Thyroid gland (tissue), 4 donors: ENCODE data around the gene SLC12A4. TPM values are rescaled to one million over a fixed set of nuclear protein-coding genes. Genes with fewer than 3 reads are reported as not detected.

Experiments used
- DNase-seq, 2 donors: peaks; one replicate each; pipeline ENCODE4 v3.0.0-alpha.2; 2019
- H3K27ac ChIP-seq, 3 donors: fragments of 200-600 bp; sonication (generic); 1 replicate in 2 of 3; 2 replicates in 1 of 3; pipeline ENCODE4 v1.5.1; 2016 to 2019; ENCODE audit warnings: mild to moderate bottlenecking in 1 of 3, moderate library complexity in 1 of 3
- H3K27me3 ChIP-seq: fragments of 200-600 bp; sonication (generic); one replicate; pipeline ENCODE4 v1.5.1; 2019
- H3K36me3 ChIP-seq, 2 donors: fragments of 200-600 bp; sonication (generic); one replicate each; pipeline ENCODE4 v1.5.1; 2016 to 2019
- H3K4me1 ChIP-seq, 2 donors: fragments of 200-600 bp; sonication (generic); one replicate each; pipeline ENCODE4 v1.5.1; 2017 to 2019
- H3K4me3 ChIP-seq, 3 donors: fragments of 200-600 bp; sonication (generic); replicated peaks in 1 of 3; 1 replicate in 2 of 3; 2 replicates in 1 of 3; pipeline ENCODE4 v1.5.1; 2016; ENCODE audit warnings: mild to moderate bottlenecking in 1 of 3
- H3K9me3 ChIP-seq: fragments of 200-600 bp; sonication (generic); one replicate; pipeline ENCODE4 v1.5.1; 2017
- CTCF ChIP-seq, 6 experiments: fragments of 200-600 bp in 3 of 6; fragments of 450-650 bp in 3 of 6; sonication (generic) in 3 of 6; IDR thresholded peaks; one replicate each; pipeline ENCODE4 v1.5.1; 2016 to 2019; ENCODE audit warnings: antibody characterized with exemption in 6 of 6, mild to moderate bottlenecking in 2 of 6, inconsistent platforms in 1 of 6, moderate library complexity in 1 of 6
- POLR2A ChIP-seq, 2 donors: fragments of 450-650 bp; IDR thresholded peaks; one replicate each; pipeline ENCODE4 v1.6.1; 2017; ENCODE audit warnings: antibody characterized with exemption in 2 of 2, mild to moderate bottlenecking in 2 of 2, moderate library complexity in 1 of 2
- WGBS, 2 donors: methylation state at CpG; one replicate each; pipeline ENCODE4 v1.1.5; 2017; 5-methylcytosine and 5-hydroxymethylcytosine counted together
- intact Hi-C: fragments of 100-400 bp; cut with DNase I; formaldehyde crosslinking; loops from one replicate; pipeline ENCODE4 v1.15.1; 2023
- total RNA-seq, 4 donors: library from RNA; depleted of rRNA; stranded (reverse); fragments of >200 nt; gene quantifications; one replicate each; pipeline ENCODE4 v1.2.3, GENCODE V29; 2016

Gene SLC12A4
- total RNA-seq, 4 donors from 2014 or later: 47.0 to 65.1 (median 51.7) TPM

- TF ChIP-seq POLR2A (IDR thresholded peaks at IDR 0.05): no peak
- no peak for TF ChIP-seq CTCF (IDR thresholded peaks at IDR 0.05)
- intact Hi-C loops: loop anchor here (5.0 to 10.0 kb wide), 2 partner anchors 52 to 245 kb away; partner anchors contain the start of gene ESRP2
- no peaks in the 10 kb centered on the region for H3K9me3 ChIP-seq
- no peak overlapping the region for H3K27ac ChIP-seq
- DNase-seq: no peak
- no peaks in the 10 kb centered on the region for H3K36me3 ChIP-seq
- no peaks in the 10 kb centered on the region for H3K27me3 ChIP-seq
- H3K4me3 ChIP-seq: no peak overlapping the region
- peaks cover 10 to 12% of the 10 kb centered on the region in 2 donors for H3K4me1 ChIP-seq
- WGBS, 2 donors: 83 to 91% methylated on average over 5 to 6 of the region's 6 CpGs
Measured at GRCh38 chr16:67990018-67990386, 21.6 kb upstream of the SLC12A4 start.

- no peak overlapping the region for H3K4me3 ChIP-seq
- H3K27ac ChIP-seq: no peak overlapping the region
- peaks cover 10 to 17% of the 10 kb centered on the region in 2 donors for H3K4me1 ChIP-seq
- H3K36me3 ChIP-seq: no peaks in the 10 kb centered on the region
- WGBS, 2 donors: 80 to 84% methylated on average over 5 to 8 of the region's 8 CpGs
- no peaks in the 10 kb centered on the region for H3K27me3 ChIP-seq
- intact Hi-C loops: loop anchor here (5.0 to 10.0 kb wide), 2 partner anchors 53 to 245 kb away; partner anchors contain the start of gene ESRP2
- no peak for TF ChIP-seq CTCF (IDR thresholded peaks at IDR 0.05)
- TF ChIP-seq POLR2A (IDR thresholded peaks at IDR 0.05): no peak
- DNase-seq: no peak
- no peaks in the 10 kb centered on the region for H3K9me3 ChIP-seq
Measured at GRCh38 chr16:67989322-67990017, 21.0 kb upstream of the SLC12A4 start.

GRCh38 chr16:67988675-67989074 is 20.2 kb upstream of the SLC12A4 start:
- H3K27ac ChIP-seq: no peak overlapping the region
- H3K4me1 ChIP-seq: peaks cover 8 to 15% of the 10 kb centered on the region in 2 donors
- intact Hi-C loops: no loop called here
- 86 to 93% methylated on average over 3 of the region's 3 CpGs for WGBS, 2 donors
- TF ChIP-seq CTCF (IDR thresholded peaks at IDR 0.05): no peak
- TF ChIP-seq POLR2A (IDR thresholded peaks at IDR 0.05): no peak
- H3K36me3 ChIP-seq: no peaks in the 10 kb centered on the region
- H3K9me3 ChIP-seq: no peaks in the 10 kb centered on the region
- DNase-seq: no peak
- H3K27me3 ChIP-seq: no peaks in the 10 kb centered on the region
- no peak overlapping the region for H3K4me3 ChIP-seq

- no peak for TF ChIP-seq CTCF (IDR thresholded peaks at IDR 0.05)
- no peak for TF ChIP-seq POLR2A (IDR thresholded peaks at IDR 0.05)
- H3K27me3 ChIP-seq: no peaks in the 10 kb centered on the region
- 52 to 74% methylated on average over 10 to 11 of the region's 11 CpGs for WGBS, 2 donors
- H3K36me3 ChIP-seq: no peaks in the 10 kb centered on the region
- H3K27ac ChIP-seq: peak overlapping the region in 1 of 3 donors; percentile 61
- peaks cover 0 to 6% of the 10 kb centered on the region in 2 donors for H3K4me1 ChIP-seq
- H3K9me3 ChIP-seq: no peaks in the 10 kb centered on the region
- no peak for DNase-seq
- no peak overlapping the region for H3K4me3 ChIP-seq
- intact Hi-C loops: no loop called here
Measured at GRCh38 chr16:67987460-67988160, 19.2 kb upstream of the SLC12A4 start.

- intact Hi-C loops: no loop called here
- TF ChIP-seq POLR2A (IDR thresholded peaks at IDR 0.05) (no peak), CTCF (IDR thresholded peaks at IDR 0.05) (no peak)
- no peak for DNase-seq
- 84 to 87% methylated on average over 5 of the region's 5 CpGs for WGBS, 2 donors
- H3K4me3 ChIP-seq: no peak overlapping the region
- H3K27me3 ChIP-seq: no peaks in the 10 kb centered on the region
- H3K27ac ChIP-seq: no peak overlapping the region
- H3K4me1 ChIP-seq: peaks cover 0 to 6% of the 10 kb centered on the region in 2 donors
- H3K9me3 ChIP-seq: no peaks in the 10 kb centered on the region
- H3K36me3 ChIP-seq: no peaks in the 10 kb centered on the region
Measured at GRCh38 chr16:67986949-67987348, 18.5 kb upstream of the SLC12A4 start.
